ENCODE measurements around the gene CRLF2. TPM values are rescaled to one million over a fixed set of nuclear protein-coding genes. Genes with fewer than 3 reads are reported as not detected.

Gene CRLF2
- total and polyA plus RNA-seq, 10 of the 15 experiments (the other 5 are each of a cell fraction or from before 2014, with no cell fraction given): 2.7 to 7.2 (median 4.5) TPM

- no peak for TF ChIP-seq E2F4 (IDR thresholded peaks at IDR 0.05; ENCODE audit: low read depth, low read length)
- TF ChIP-seq NFIC (IDR thresholded peaks at IDR 0.05; ENCODE audit: low read depth, low read length): peak; percentile 74
- TF ChIP-seq BHLHE40 (IDR thresholded peaks at IDR 0.05; ENCODE audit: borderline replicate concordance in 1 of 2, low read depth in 2 of 2, low read length in 1 of 2): peak; percentile 73 to 74
- TF ChIP-seq NBN (IDR thresholded peaks at IDR 0.05): no peak
- no peak for TF ChIP-seq HSF1 (IDR thresholded peaks at IDR 0.05; ENCODE audit: low read depth, low read length)
- no peak for TF ChIP-seq HDAC6 (IDR thresholded peaks at IDR 0.05; ENCODE audit: unreplicated experiment)
- TF ChIP-seq GATAD2B (conservative IDR thresholded peaks at IDR 0.05; ENCODE audit: low read depth): no peak
These were observed 2.8 kb upstream of the CRLF2 start (continued) for GRCh38 chrX:1215123-1215823.

- FAIRE-seq: no peak
- RAD21 ChIA-PET (ENCODE audit: unreplicated experiment): no interaction called here
- H3K4me1 ChIP-seq (ENCODE audit: control insufficient read depth, insufficient read depth, low read length): peaks cover 11% of the 10 kb centered on the region
- POLR2A ChIA-PET: no interaction called here
- intact Hi-C loops (cut with micrococcal nuclease; ENCODE audit: unreplicated experiment) (no loop called here), in situ Hi-C loops (cut with MboI) (no loop called here)
- no peaks in the 10 kb centered on the region for H3K27me3 ChIP-seq (replicated peaks in 1 of 2; ENCODE audit: control insufficient read depth in 2 of 2, insufficient read depth in 2 of 2, low read length in 1 of 2)
- no peak for ATAC-seq
- H2AFZ ChIP-seq (ENCODE audit: control insufficient read depth, low read depth, low read length): no peak overlapping the region
- no peaks in the 10 kb centered on the region for H3K36me3 ChIP-seq (ENCODE audit: control insufficient read depth in 2 of 2, insufficient read depth in 2 of 2, low read length in 1 of 2)
- H3K9me3 ChIP-seq (replicated peaks; ENCODE audit: control insufficient read depth, insufficient read depth, low read length): no peaks in the 10 kb centered on the region; the same call in 2 of the 3 replicates
- no TSS peak for BruUV-seq (replicated peaks)
- DNase-seq (ENCODE audit: low read depth, low spot score): no peak
- no peaks in the 10 kb centered on the region for H3K79me2 ChIP-seq (ENCODE audit: control insufficient read depth, insufficient read depth, low read length)
- 41% methylated on average over 11 of the region's 11 CpGs for WGBS (ENCODE audit: insufficient coverage, insufficient replicate concordance, low lambda C conversion rate, missing lambda C conversion rate)
- no peaks in the 10 kb centered on the region for H4K20me1 ChIP-seq (ENCODE audit: control insufficient read depth, insufficient read depth)
- no peak overlapping the region for H3K4me3 ChIP-seq
- SMC1A ChIA-PET (ENCODE audit: uncharacterized antibody, unreplicated experiment): no interaction called here
- no peak overlapping the region for H3K4me2 ChIP-seq (ENCODE audit: control insufficient read depth, insufficient read depth)
- H3K27ac ChIP-seq (ENCODE audit: control insufficient read depth, insufficient read depth): no peak overlapping the region
- CTCF ChIA-PET: no interaction called here
- no peak overlapping the region for H3K9ac ChIP-seq (ENCODE audit: control insufficient read depth, insufficient read depth, low read length)
- TF ChIP-seq TARDBP (IDR thresholded peaks at IDR 0.05; ENCODE audit: borderline replicate concordance): no peak
- no peak for TF ChIP-seq FOS (IDR thresholded peaks at IDR 0.05; ENCODE audit: borderline replicate concordance, extremely low read depth, insufficient read length)
- TF ChIP-seq RCOR1 (conservative IDR thresholded peaks at IDR 0.05; ENCODE audit: low read depth, low read length): no peak
- TF ChIP-seq TBL1XR1 (IDR thresholded peaks at IDR 0.05; ENCODE audit: low read depth, low read length): no peak
- no peak for TF ChIP-seq SP1 (IDR thresholded peaks at IDR 0.05; ENCODE audit: low read depth, low read length)
- TF ChIP-seq CHD2 (IDR thresholded peaks at IDR 0.05; ENCODE audit: borderline replicate concordance, low read depth, low read length): no peak
- no peak for TF ChIP-seq EZH2 (IDR thresholded peaks at IDR 0.05; ENCODE audit: borderline replicate concordance, control insufficient read depth, low read depth, low read length)
- no peak for TF ChIP-seq ATF7 (IDR thresholded peaks at IDR 0.05; ENCODE audit: low read depth)
- TF ChIP-seq SREBF1 (IDR thresholded peaks at IDR 0.05; ENCODE audit: low read length): no peak
- TF ChIP-seq PAX5 (IDR thresholded peaks at IDR 0.05; ENCODE audit: borderline replicate concordance, low read depth, low read length): no peak
- TF ChIP-seq ZNF592 (IDR thresholded peaks at IDR 0.05): no peak
These were observed 1.5 kb upstream of the CRLF2 start for GRCh38 chrX:1213971-1214370.

All from GM12878 (cell line).